GM12878 (cell line): ENCODE data around the gene BET1. TPM values are rescaled to one million over a fixed set of nuclear protein-coding genes. Genes with fewer than 3 reads are reported as not detected.

Experiments used
- ATAC-seq: fragments of 200-7000 bp; cut with Tn5 transposase; 3 replicates; pipeline ENCODE4 v1.9.1; 2020; ENCODE audit warnings: mild to moderate bottlenecking, moderate library complexity
- BruUV-seq: library from RNA; stranded (reverse); fragments of 400-500 nt; replicated peaks from 2 replicates; lab custom pipeline; 2021; lab: Mats Ljungman, UMichigan
- CTCF ChIA-PET: fragments of 300-600 bp; sonication (Branson Sonifier 250); formaldehyde crosslinking; extraction: SDS; loops from one replicate; lab custom pipeline; 2021; ENCODE audit warnings: inconsistent platforms; lab: Yijun Ruan, JAX
- POLR2A ChIA-PET: fragments of 350-600 bp; formaldehyde crosslinking; extraction: SDS; loops from one replicate; lab custom pipeline; 2021; ENCODE audit warnings: inconsistent platforms; lab: Charles Lee
- RAD21 ChIA-PET: fragments of 300-600 bp; sonication (Branson Sonifier 250); formaldehyde crosslinking; loops from one replicate; lab custom pipeline; 2023; ENCODE audit warnings: antibody characterized with exemption; ENCODE audit not compliant: unreplicated experiment; lab: Charles Lee
- SMC1A ChIA-PET: fragments of 300-600 bp; sonication (Branson Sonifier 250); formaldehyde crosslinking; loops from one replicate; lab custom pipeline; 2023; ENCODE audit not compliant: unreplicated experiment, uncharacterized antibody; lab: Charles Lee
- DNase-seq: peaks from one replicate; pipeline ENCODE4 v3.0.0-alpha.2; 2011; ENCODE audit warnings: low read depth, low spot score
- FAIRE-seq: peaks from 3 replicates; lab custom pipeline; 2011; peaks lifted over from hg19 to GRCh38; lab: Jason Lieb, UNC
- H2AFZ ChIP-seq: 2 replicates; pipeline ENCODE4 v1.6.0; 2011; ENCODE audit warnings: low read depth, low read length, control low read depth; ENCODE audit not compliant: control insufficient read depth
- H3K27ac ChIP-seq: 2 replicates; pipeline ENCODE4 v1.5.1; 2011; ENCODE audit warnings: control low read depth; ENCODE audit not compliant: control insufficient read depth, insufficient read depth
- H3K27me3 ChIP-seq, 2 experiments: replicated peaks in 1 of 2; 2 replicates each; pipeline versions ENCODE4 v1.6.0 to v1.6.1; 2011; ENCODE audit warnings: low read length in 1 of 2; ENCODE audit not compliant: control insufficient read depth in 2 of 2, insufficient read depth in 2 of 2
- H3K36me3 ChIP-seq, 2 experiments: 2 replicates each; pipeline ENCODE4 v1.5.1; 2011; ENCODE audit warnings: low read length in 1 of 2; ENCODE audit not compliant: control insufficient read depth in 2 of 2, insufficient read depth in 2 of 2
- H3K4me1 ChIP-seq: 2 replicates; pipeline ENCODE4 v1.6.1; 2011; ENCODE audit warnings: mild to moderate bottlenecking, low read length, moderate library complexity, mixed read lengths; ENCODE audit not compliant: control insufficient read depth, insufficient read depth
- H3K4me2 ChIP-seq: 2 replicates; pipeline ENCODE4 v1.6.0; 2011; ENCODE audit warnings: control low read depth; ENCODE audit not compliant: control insufficient read depth, insufficient read depth
- H3K4me3 ChIP-seq: fragments of 200-600 bp; sonication (generic); 2 replicates; pipeline ENCODE4 v1.5.1; 2016
- H3K79me2 ChIP-seq: 2 replicates; pipeline ENCODE4 v1.6.0; 2011; ENCODE audit warnings: low read length; ENCODE audit not compliant: control insufficient read depth, insufficient read depth
- H3K9ac ChIP-seq: 2 replicates; pipeline ENCODE4 v1.8.0; 2011; ENCODE audit warnings: low read length, control low read depth, mixed read lengths; ENCODE audit not compliant: control insufficient read depth, insufficient read depth
- H3K9me3 ChIP-seq: replicated peaks from 3 replicates; pipeline ENCODE4 v1.5.1; 2011; ENCODE audit warnings: mild to moderate bottlenecking, low read length; ENCODE audit not compliant: control insufficient read depth, insufficient read depth
- H4K20me1 ChIP-seq: 2 replicates; pipeline ENCODE4 v1.6.0; 2011; ENCODE audit not compliant: control insufficient read depth, insufficient read depth
- CREM ChIP-seq: IDR thresholded peaks from 2 replicates; pipeline ENCODE4 v1.6.1; 2014; ENCODE audit warnings: antibody characterized with exemption, low read depth
- DPF2 ChIP-seq: fragments of 450-650 bp; IDR thresholded peaks from 2 replicates; pipeline ENCODE4 v1.6.1; 2017; ENCODE audit warnings: mild to moderate bottlenecking
- MAX ChIP-seq: IDR thresholded peaks from 2 replicates; pipeline ENCODE4 v1.6.1; 2012; ENCODE audit warnings: low read depth, low read length, improper control_type of control experiment
- NFIC ChIP-seq: IDR thresholded peaks from 2 replicates; pipeline ENCODE4 v1.6.1; 2012; ENCODE audit warnings: low read depth, mild to moderate bottlenecking, inconsistent platforms, low read length, moderate library complexity
- POU2F2 ChIP-seq: IDR thresholded peaks from 3 replicates; pipeline ENCODE4 v1.6.1; 2011; ENCODE audit warnings: low read depth, mild to moderate bottlenecking, low read length, borderline replicate concordance
- SIN3A ChIP-seq: IDR thresholded peaks from 2 replicates; pipeline ENCODE4 v1.6.1; 2012; ENCODE audit warnings: low read depth, low read length, improper control_type of control experiment
- WGBS: methylation state at CpG from one replicate; pipeline ENCODE4 v1.1.6; 2016; ENCODE audit warnings: low lambda C conversion rate; ENCODE audit not compliant: insufficient replicate concordance, insufficient coverage; ENCODE audit errors: missing lambda C conversion rate; 5-methylcytosine and 5-hydroxymethylcytosine counted together
- in situ Hi-C: fragments of 300-500 bp; cut with MboI; formaldehyde crosslinking; loops from 9 replicates; pipeline ENCODE4 v1.14.3; 2018; ENCODE audit warnings: mixed read lengths
- intact Hi-C: fragments of 100-400 bp; cut with micrococcal nuclease; formaldehyde crosslinking; loops from one replicate; pipeline ENCODE4 v1.14.2; 2022; ENCODE audit not compliant: unreplicated experiment
- polyA plus RNA-seq, 11 experiments: library from polyadenylated mRNA; depleted of rRNA in 4 of 11; unstranded in 6 of 11; stranded (reverse) in 5 of 11; fragments of >200 nt; fragmentation: Nextera tagmentation in 4 of 11; fragmentation: Illumina TruSeq in 1 of 11; extraction: Ambion mirVana in 4 of 11; extraction: Trizol in 1 of 11; gene quantifications; 1 replicate in 1 of 11; 2 replicates in 10 of 11; pipeline versions ENCODE4 v1.2.1 to v1.2.3, GENCODE V29; 2011 to 2016; ENCODE audit warnings: inconsistent platforms in 2 of 11, missing spikeins in 2 of 11, low read depth in 1 of 11
- total RNA-seq, 4 experiments: library from RNA; depleted of rRNA in 3 of 4; stranded (reverse); fragments of >200 nt in 3 of 4; fragmentation: Illumina TruSeq in 1 of 4; extraction: Trizol in 1 of 4; gene quantifications; 2 replicates each; pipeline versions ENCODE4 v1.2.1 to v1.2.3, GENCODE V29; 2013 to 2021
- TF ChIP-seq, protein P1 (sequence below): IDR thresholded peaks from 2 replicates; pipeline ENCODE4 v1.6.1; 2012; ENCODE audit warnings: mild to moderate bottlenecking, low read depth, low read length

The BET1 gene
- total and polyA plus RNA-seq, 10 of the 15 experiments (the other 5 are each of a cell fraction or from before 2014, with no cell fraction given), result 12.5 to 99.5 (median 28.4) TPM

- TF ChIP-seq, protein P1, sequence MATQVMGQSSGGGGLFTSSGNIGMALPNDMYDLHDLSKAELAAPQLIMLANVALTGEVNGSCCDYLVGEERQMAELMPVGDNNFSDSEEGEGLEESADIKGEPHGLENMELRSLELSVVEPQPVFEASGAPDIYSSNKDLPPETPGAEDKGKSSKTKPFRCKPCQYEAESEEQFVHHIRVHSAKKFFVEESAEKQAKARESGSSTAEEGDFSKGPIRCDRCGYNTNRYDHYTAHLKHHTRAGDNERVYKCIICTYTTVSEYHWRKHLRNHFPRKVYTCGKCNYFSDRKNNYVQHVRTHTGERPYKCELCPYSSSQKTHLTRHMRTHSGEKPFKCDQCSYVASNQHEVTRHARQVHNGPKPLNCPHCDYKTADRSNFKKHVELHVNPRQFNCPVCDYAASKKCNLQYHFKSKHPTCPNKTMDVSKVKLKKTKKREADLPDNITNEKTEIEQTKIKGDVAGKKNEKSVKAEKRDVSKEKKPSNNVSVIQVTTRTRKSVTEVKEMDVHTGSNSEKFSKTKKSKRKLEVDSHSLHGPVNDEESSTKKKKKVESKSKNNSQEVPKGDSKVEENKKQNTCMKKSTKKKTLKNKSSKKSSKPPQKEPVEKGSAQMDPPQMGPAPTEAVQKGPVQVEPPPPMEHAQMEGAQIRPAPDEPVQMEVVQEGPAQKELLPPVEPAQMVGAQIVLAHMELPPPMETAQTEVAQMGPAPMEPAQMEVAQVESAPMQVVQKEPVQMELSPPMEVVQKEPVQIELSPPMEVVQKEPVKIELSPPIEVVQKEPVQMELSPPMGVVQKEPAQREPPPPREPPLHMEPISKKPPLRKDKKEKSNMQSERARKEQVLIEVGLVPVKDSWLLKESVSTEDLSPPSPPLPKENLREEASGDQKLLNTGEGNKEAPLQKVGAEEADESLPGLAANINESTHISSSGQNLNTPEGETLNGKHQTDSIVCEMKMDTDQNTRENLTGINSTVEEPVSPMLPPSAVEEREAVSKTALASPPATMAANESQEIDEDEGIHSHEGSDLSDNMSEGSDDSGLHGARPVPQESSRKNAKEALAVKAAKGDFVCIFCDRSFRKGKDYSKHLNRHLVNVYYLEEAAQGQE, result no peak
- no peak for TF ChIP-seq DPF2
- no peak for TF ChIP-seq SIN3A
- TF ChIP-seq NFIC, result no peak
- TF ChIP-seq MAX, result no peak
Measured at GRCh38 chr7:93958216-93958615, 45.9 kb downstream of the BET1 start (continued).

DNA sequence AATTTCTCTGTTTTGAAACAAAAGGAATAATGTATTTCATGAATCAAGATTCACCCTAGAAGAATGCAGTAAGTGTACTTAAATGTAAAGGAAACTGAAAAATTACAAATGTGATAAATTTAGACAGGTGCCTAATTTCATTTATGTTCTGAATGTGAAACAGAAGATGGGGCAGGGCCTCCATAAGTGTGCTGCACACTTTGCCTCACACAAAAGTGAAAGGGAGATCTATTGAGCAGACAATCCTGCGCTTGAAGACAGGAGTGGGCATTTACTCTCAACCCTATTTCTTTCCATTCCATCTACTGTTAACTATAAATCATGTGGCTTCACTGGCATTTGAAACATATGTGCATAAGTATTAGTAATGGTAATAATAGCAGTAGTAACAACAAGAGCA, 46.4 kb downstream of the BET1 start:
- no peaks in the 10 kb centered on the region for H3K79me2 ChIP-seq
- DNase-seq (no peak), ATAC-seq (peak; percentile 56), FAIRE-seq (no peak)
- BruUV-seq, result no TSS peak
- H3K36me3 ChIP-seq, result no peaks in the 10 kb centered on the region
- ChIA-PET POLR2A (no interaction called here), RAD21 (no interaction called here), SMC1A (interaction anchor here (0.9 kb wide), 1 partner anchor 15 kb away, joined by 3 read pairs; no protein-coding TSS in a partner anchor), CTCF (interaction anchor here (0.7 to 1.4 kb wide), 2 partner anchors 8 to 130 kb away, joined by 3 read pairs; no protein-coding TSS in a partner anchor)
- no peaks in the 10 kb centered on the region for H3K27me3 ChIP-seq
- H3K4me2 ChIP-seq, result 0 out of 2 replicates have a peak overlapping the region, but pooled peaks have one; percentile 19
- H3K9me3 ChIP-seq, result no peaks in the 10 kb centered on the region
- no peak overlapping the region for H2AFZ ChIP-seq
- H3K4me1 ChIP-seq, result no peaks in the 10 kb centered on the region
- H4K20me1 ChIP-seq, result no peaks in the 10 kb centered on the region
- TF ChIP-seq, protein P1, result no peak
- no peak for TF ChIP-seq CREM
- TF ChIP-seq POU2F2, result no peak
- no peak overlapping the region for H3K27ac ChIP-seq
- no peak overlapping the region for H3K4me3 ChIP-seq
- H3K9ac ChIP-seq, result no peak overlapping the region
- WGBS, result 94% methylated on average over 1 of the region's 1 CpG
- in situ Hi-C loops (no loop called here), intact Hi-C loops (no loop called here)
